CD14-positive monocyte (primary cell): Measurements from ENCODE around the gene CATSPER4. TPM values are rescaled to one million over a fixed set of nuclear protein-coding genes. Genes with fewer than 3 reads are reported as not detected.

Experiments
- DNase-seq, 3 donors: peaks; one replicate each; pipeline ENCODE4 v3.0.0-alpha.2; 2011 to 2022
- H2AFZ ChIP-seq: 2 replicates; pipeline ENCODE4 v1.6.0; 2012; ENCODE audit warnings: mild to moderate bottlenecking, low read depth, low read length, inconsistent platforms; ENCODE audit not compliant: insufficient read depth, poor library complexity, severe bottlenecking
- H3K27ac ChIP-seq, 2 donors: 1 replicate in 1 of 2; 2 replicates in 1 of 2; pipeline ENCODE4 v1.5.1; 2012 to 2013; ENCODE audit warnings: low read length in 2 of 2, control low read depth in 1 of 2, inconsistent platforms in 1 of 2, low read depth in 1 of 2, mild to moderate bottlenecking in 1 of 2
- H3K27me3 ChIP-seq, 2 donors: one replicate each; pipeline versions ENCODE4 v1.6.0 to v1.6.1; 2011 to 2013; ENCODE audit warnings: low read length in 2 of 2; ENCODE audit not compliant: control insufficient read depth in 2 of 2, insufficient read depth in 2 of 2
- H3K36me3 ChIP-seq, 2 donors: replicated peaks in 1 of 2; 1 replicate in 1 of 2; 2 replicates in 1 of 2; pipeline versions ENCODE4 v1.5.1 to v1.6.1; 2012 to 2013; ENCODE audit warnings: low read length in 2 of 2, control low read depth in 1 of 2, inconsistent platforms in 1 of 2, mild to moderate bottlenecking in 1 of 2; ENCODE audit not compliant: insufficient read depth in 2 of 2, control insufficient read depth in 1 of 2
- H3K4me1 ChIP-seq, 2 donors: 1 replicate in 1 of 2; 2 replicates in 1 of 2; pipeline versions ENCODE4 v1.5.1 to v1.6.1; 2012 to 2013; ENCODE audit warnings: low read length in 2 of 2, control low read depth in 1 of 2, inconsistent platforms in 1 of 2, mild to moderate bottlenecking in 1 of 2, moderate library complexity in 1 of 2; ENCODE audit not compliant: insufficient read depth in 2 of 2, control insufficient read depth in 1 of 2
- H3K4me2 ChIP-seq: replicated peaks from 2 replicates; pipeline ENCODE3; 2012; ENCODE audit warnings: low read length, moderate library complexity, mild to moderate bottlenecking; ENCODE audit not compliant: poor library complexity, severe bottlenecking; ENCODE audit errors: extremely low read depth
- H3K4me3 ChIP-seq, 3 experiments: fragments of 200-600 bp in 1 of 3; sonication (generic) in 1 of 3; replicated peaks in 1 of 3; 1 replicate in 2 of 3; 2 replicates in 1 of 3; pipeline ENCODE4 v1.5.1; 2011 to 2013; ENCODE audit warnings: low read length in 3 of 3, mild to moderate bottlenecking in 3 of 3, control low read depth in 2 of 3, low read depth in 2 of 3, inconsistent platforms in 1 of 3, moderate library complexity in 1 of 3
- H3K79me2 ChIP-seq: 2 replicates; pipeline ENCODE4 v1.6.0; 2012; ENCODE audit warnings: mild to moderate bottlenecking, control low read depth, inconsistent platforms, low read length, moderate library complexity; ENCODE audit not compliant: insufficient read depth
- H3K9ac ChIP-seq: 2 replicates; pipeline ENCODE4 v1.6.0; 2017; ENCODE audit warnings: low read length, mild to moderate bottlenecking; ENCODE audit not compliant: insufficient read depth, poor library complexity, severe bottlenecking
- H3K9me3 ChIP-seq, 2 donors: replicated peaks in 1 of 2; 1 replicate in 1 of 2; 2 replicates in 1 of 2; pipeline versions ENCODE4 v1.5.1 to v1.6.1; 2012 to 2013; ENCODE audit warnings: low read length in 2 of 2, control low read depth in 1 of 2; ENCODE audit not compliant: control insufficient read depth in 1 of 2, insufficient read depth in 1 of 2
- H4K20me1 ChIP-seq: 2 replicates; pipeline ENCODE4 v1.6.0; 2012; ENCODE audit warnings: mild to moderate bottlenecking, low read length, control low read depth, moderate library complexity; ENCODE audit not compliant: insufficient read depth
- H3K27ac Mint-ChIP-seq, 7 donors: one replicate each; pipeline ENCODE4 v1.8.0; 2020; ENCODE audit warnings: mild to moderate bottlenecking in 7 of 7, mixed read lengths in 7 of 7, moderate library complexity in 6 of 7, inconsistent platforms in 2 of 7
- H3K27me3 Mint-ChIP-seq, 3 donors: one replicate each; pipeline ENCODE4 v1.8.0; 2021 to 2022; ENCODE audit warnings: low read depth in 3 of 3, mild to moderate bottlenecking in 3 of 3, mixed read lengths in 3 of 3, moderate library complexity in 3 of 3, inconsistent platforms in 1 of 3
- H3K36me3 Mint-ChIP-seq, 2 donors: one replicate each; pipeline ENCODE4 v1.8.0; 2020; ENCODE audit warnings: mixed read lengths in 2 of 2, inconsistent platforms in 1 of 2, mild to moderate bottlenecking in 1 of 2
- H3K4me1 Mint-ChIP-seq: one replicate; pipeline ENCODE4 v1.8.0; 2020; ENCODE audit warnings: mild to moderate bottlenecking, mixed read lengths
- H3K4me3 Mint-ChIP-seq, 2 donors: one replicate each; pipeline ENCODE4 v1.8.0; 2020; ENCODE audit warnings: mild to moderate bottlenecking in 2 of 2, mixed read lengths in 2 of 2, moderate library complexity in 1 of 2
- H3K9me3 Mint-ChIP-seq, 7 donors: one replicate each; pipeline ENCODE4 v1.8.0; 2020 to 2022; ENCODE audit warnings: mixed read lengths in 7 of 7, mild to moderate bottlenecking in 6 of 7, moderate library complexity in 6 of 7, inconsistent platforms in 2 of 7
- CTCF ChIP-seq: fragments of 200-600 bp; IDR thresholded peaks from one replicate; pipeline ENCODE4 v1.8.0; 2022; ENCODE audit warnings: antibody characterized with exemption, mild to moderate bottlenecking
- WGBS: methylation state at CpG from one replicate; pipeline ENCODE4 v1.1.5; 2013; ENCODE audit warnings: missing lambda C conversion rate; ENCODE audit not compliant: insufficient coverage; 5-methylcytosine and 5-hydroxymethylcytosine counted together
- intact Hi-C, 2 donors: fragments of 100-400 bp; cut with micrococcal nuclease; formaldehyde crosslinking; loops; one replicate each; pipeline versions ENCODE4 v1.15.0 to v1.15.1; 2023
- polyA plus RNA-seq, 3 donors: library from polyadenylated mRNA; depleted of rRNA in 1 of 3; unstranded in 2 of 3; stranded (reverse) in 1 of 3; fragments of 300-500 nt in 2 of 3; fragments of >200 nt in 1 of 3; fragmentation: Illumina TruSeq in 2 of 3; gene quantifications; 1 replicate in 2 of 3; 2 replicates in 1 of 3; pipeline ENCODE4 v1.2.3, GENCODE V29; 2012 to 2021

The CATSPER4 gene
- polyA plus RNA-seq, 3 donors, result not detected

GRCh38 chr1:26191739-26192138 is 1.3 kb downstream of the CATSPER4 start:
- H3K4me1 Mint-ChIP-seq, result no peaks in the 10 kb centered on the region
- H3K4me1 ChIP-seq, result no peaks in the 10 kb centered on the region
- H3K79me2 ChIP-seq, result no peaks in the 10 kb centered on the region
- no peaks in the 10 kb centered on the region for H3K27me3 ChIP-seq
- no peaks in the 10 kb centered on the region for H3K9me3 ChIP-seq
- H3K27ac ChIP-seq, result no peak overlapping the region
- H4K20me1 ChIP-seq, result no peaks in the 10 kb centered on the region
- no peak overlapping the region for H3K9ac ChIP-seq
- peak overlapping the region in 1 of 7 donors; percentile 12 for H3K27ac Mint-ChIP-seq
- WGBS, result no CpG with 5 or more reads among the region's 3 CpGs
- no peaks in the 10 kb centered on the region for H3K9me3 Mint-ChIP-seq
- H2AFZ ChIP-seq, result no peak overlapping the region
- no peaks in the 10 kb centered on the region for H3K36me3 ChIP-seq
- peaks cover 2 to 3% (median 3%) of the 10 kb centered on the region in 3 donors for H3K27me3 Mint-ChIP-seq
- DNase-seq, result no peak
- H3K4me3 ChIP-seq, result no peak overlapping the region
- intact Hi-C loops, result no loop called here
- H3K4me2 ChIP-seq, result no peak overlapping the region
- no peaks in the 10 kb centered on the region for H3K36me3 Mint-ChIP-seq
- no peak for TF ChIP-seq CTCF
- no peak overlapping the region for H3K4me3 Mint-ChIP-seq

- Histone ChIP-seq H3K27ac (no peak overlapping the region), H3K4me1 (no peaks in the 10 kb centered on the region), H3K9ac (no peak overlapping the region), H3K9me3 (no peaks in the 10 kb centered on the region), H3K27me3 (no peaks in the 10 kb centered on the region), H3K4me2 (no peak overlapping the region), H2AFZ (no peak overlapping the region), H4K20me1 (no peaks in the 10 kb centered on the region), H3K36me3 (no peaks in the 10 kb centered on the region), H3K4me3 (no peak overlapping the region), H3K79me2 (no peaks in the 10 kb centered on the region)
- no peak for TF ChIP-seq CTCF
- no peaks in the 10 kb centered on the region for H3K4me1 Mint-ChIP-seq
- intact Hi-C loops, result no loop called here
- DNase-seq, result no peak
- H3K27ac Mint-ChIP-seq, result no peak overlapping the region
- H3K27me3 Mint-ChIP-seq, result peaks cover 5 to 10% (median 10%) of the 10 kb centered on the region in 3 donors
- H3K9me3 Mint-ChIP-seq, result no peaks in the 10 kb centered on the region
- H3K36me3 Mint-ChIP-seq, result no peaks in the 10 kb centered on the region
- WGBS, result no CpG with 5 or more reads among the region's 3 CpGs
- no peak overlapping the region for H3K4me3 Mint-ChIP-seq
Measured at GRCh38 chr1:26195805-26196204, 5.4 kb downstream of the CATSPER4 start.
